ENCODE measurements around the gene PICALM.

The PICALM gene

GRCh38 chr11:85947431-85948272 lies 121.2 kb downstream of the PICALM start:
- peaks cover 5% of the 10 kb centered on the region for H3K9me3 ChIP-seq (ENCODE audit: control insufficient read depth, low read length)
- DNase-seq = no peak
- no peak overlapping the region for H3K4me3 ChIP-seq (ENCODE audit: insufficient read depth, low read depth, low read length, poor library complexity, severe bottlenecking)
- H3K36me3 ChIP-seq (ENCODE audit: control insufficient read depth, insufficient read depth, low read length) = no peaks in the 10 kb centered on the region
- no peaks in the 10 kb centered on the region for H3K27me3 ChIP-seq (replicated peaks; ENCODE audit: control insufficient read depth, insufficient read depth, low read length, poor library complexity, severe bottlenecking)
- H3K4me1 ChIP-seq (ENCODE audit: control insufficient read depth, insufficient read depth, low read length, poor library complexity, severe bottlenecking) = no peaks in the 10 kb centered on the region
- no peak overlapping the region for H3K27ac ChIP-seq (ENCODE audit: insufficient read depth, low read length, poor library complexity, severe bottlenecking)

DNA sequence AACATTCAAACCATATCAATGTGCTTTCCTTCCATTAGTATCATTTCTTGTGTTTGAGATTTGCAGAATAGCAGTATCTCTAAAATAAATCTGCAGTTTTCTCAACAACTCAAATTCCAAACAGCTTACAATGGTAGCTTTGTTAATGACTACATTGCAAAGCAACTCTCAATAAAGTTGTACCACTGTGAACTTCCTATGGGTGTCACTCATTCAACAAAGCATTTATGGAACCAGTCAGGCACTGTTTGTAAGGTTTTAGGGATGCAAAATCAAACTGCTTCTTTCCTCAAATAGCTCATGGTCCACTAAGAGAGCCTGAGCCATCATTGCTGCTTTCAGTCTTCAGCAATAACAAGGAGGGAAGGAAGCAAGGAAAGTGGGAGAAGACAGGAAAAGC lies 122.7 kb downstream of the PICALM start:
- Histone ChIP-seq H3K4me3 (ENCODE audit: insufficient read depth, low read depth, low read length, poor library complexity, severe bottlenecking) (no peak overlapping the region), H3K36me3 (ENCODE audit: control insufficient read depth, insufficient read depth, low read length) (no peaks in the 10 kb centered on the region), H3K4me1 (ENCODE audit: control insufficient read depth, insufficient read depth, low read length, poor library complexity, severe bottlenecking) (no peaks in the 10 kb centered on the region), H3K27me3 (replicated peaks; ENCODE audit: control insufficient read depth, insufficient read depth, low read length, poor library complexity, severe bottlenecking) (no peaks in the 10 kb centered on the region), H3K27ac (ENCODE audit: insufficient read depth, low read length, poor library complexity, severe bottlenecking) (no peak overlapping the region), H3K9me3 (ENCODE audit: control insufficient read depth, low read length) (peaks cover 5% of the 10 kb centered on the region)
- DNase-seq = no peak

- no peaks in the 10 kb centered on the region for H3K36me3 ChIP-seq (ENCODE audit: control insufficient read depth, insufficient read depth, low read length)
These were observed 123.1 kb downstream of the PICALM start for GRCh38 chr11:85945788-85946187.

DNA sequence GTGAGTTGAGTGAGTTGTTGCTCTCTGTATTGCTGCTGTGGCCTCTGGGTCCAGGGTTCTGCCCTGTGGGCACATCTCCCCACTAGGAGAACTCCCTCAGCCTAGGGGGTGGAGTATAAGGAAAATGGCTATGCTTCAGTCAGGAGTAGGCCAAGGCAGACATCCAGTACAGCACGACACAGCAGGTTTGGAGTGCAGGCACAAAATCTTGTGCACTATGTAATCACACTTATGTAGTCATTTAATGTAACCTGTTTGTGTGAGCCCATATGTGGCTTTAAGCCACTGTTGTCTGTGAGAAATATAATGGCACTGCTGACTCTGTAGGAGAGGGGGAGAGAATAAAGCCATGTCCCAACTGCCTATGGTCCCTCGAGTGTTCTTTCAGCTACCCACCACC lies 123.6 kb downstream of the PICALM start:
- H3K27me3 ChIP-seq (replicated peaks; ENCODE audit: control insufficient read depth, insufficient read depth, low read length, poor library complexity, severe bottlenecking) = no peaks in the 10 kb centered on the region
- H3K4me1 ChIP-seq (ENCODE audit: control insufficient read depth, insufficient read depth, low read length, poor library complexity, severe bottlenecking) = no peaks in the 10 kb centered on the region
- peaks cover 5% of the 10 kb centered on the region for H3K9me3 ChIP-seq (ENCODE audit: control insufficient read depth, low read length)
- DNase-seq = no peak
- no peak overlapping the region for H3K27ac ChIP-seq (ENCODE audit: insufficient read depth, low read length, poor library complexity, severe bottlenecking)
- H3K4me3 ChIP-seq (ENCODE audit: insufficient read depth, low read depth, low read length, poor library complexity, severe bottlenecking) = no peak overlapping the region
- no peaks in the 10 kb centered on the region for H3K36me3 ChIP-seq (ENCODE audit: control insufficient read depth, insufficient read depth, low read length)

More at GRCh38 chr11:85945788-85946187, 123.1 kb downstream of the PICALM start:
- Histone ChIP-seq H3K9me3 (ENCODE audit: control insufficient read depth, low read length) (peaks cover 5% of the 10 kb centered on the region), H3K4me1 (ENCODE audit: control insufficient read depth, insufficient read depth, low read length, poor library complexity, severe bottlenecking) (no peaks in the 10 kb centered on the region), H3K27ac (ENCODE audit: insufficient read depth, low read length, poor library complexity, severe bottlenecking) (no peak overlapping the region), H3K4me3 (ENCODE audit: insufficient read depth, low read depth, low read length, poor library complexity, severe bottlenecking) (no peak overlapping the region), H3K27me3 (replicated peaks; ENCODE audit: control insufficient read depth, insufficient read depth, low read length, poor library complexity, severe bottlenecking) (no peaks in the 10 kb centered on the region)
- no peak for DNase-seq

DNA sequence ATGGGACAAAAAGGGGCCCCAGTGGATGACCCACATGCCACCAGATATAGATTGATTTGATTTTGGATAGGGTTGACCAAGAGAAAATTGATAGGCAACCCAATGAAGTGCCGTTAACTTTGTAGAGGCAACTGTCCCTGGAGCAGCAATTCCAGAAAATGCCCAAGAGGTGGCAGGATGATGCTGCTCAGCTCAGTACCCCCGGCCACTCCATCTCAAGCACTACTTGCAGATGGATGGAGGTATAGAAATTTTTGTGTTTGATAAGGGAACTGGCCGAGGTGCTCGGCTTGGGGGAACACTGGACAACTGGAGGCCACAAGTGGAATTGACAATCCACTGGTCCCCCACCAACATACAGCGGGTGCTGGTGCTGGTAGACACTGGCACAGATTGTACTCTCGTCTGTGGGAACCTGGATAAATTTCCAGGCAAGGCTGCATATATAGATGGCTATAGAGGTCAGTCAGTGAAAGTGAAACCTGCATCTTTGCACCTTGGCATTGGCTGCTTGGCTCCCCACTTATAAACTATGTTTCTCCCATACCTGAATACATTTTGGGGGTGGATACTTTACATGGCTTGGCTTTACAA lies 127.4 kb downstream of the PICALM start:
- Histone ChIP-seq H3K9me3 (ENCODE audit: control insufficient read depth, low read length) (peaks cover 5% of the 10 kb centered on the region), H3K27me3 (replicated peaks; ENCODE audit: control insufficient read depth, insufficient read depth, low read length, poor library complexity, severe bottlenecking) (no peaks in the 10 kb centered on the region), H3K4me1 (ENCODE audit: control insufficient read depth, insufficient read depth, low read length, poor library complexity, severe bottlenecking) (no peaks in the 10 kb centered on the region), H3K27ac (ENCODE audit: insufficient read depth, low read length, poor library complexity, severe bottlenecking) (no peak overlapping the region), H3K4me3 (ENCODE audit: insufficient read depth, low read depth, low read length, poor library complexity, severe bottlenecking) (no peak overlapping the region), H3K36me3 (ENCODE audit: control insufficient read depth, insufficient read depth, low read length) (no peaks in the 10 kb centered on the region)
- no peak for DNase-seq

GRCh38 chr11:85939099-85940015 lies 129.5 kb downstream of the PICALM start:
- no peaks in the 10 kb centered on the region for H3K27me3 ChIP-seq (replicated peaks; ENCODE audit: control insufficient read depth, insufficient read depth, low read length, poor library complexity, severe bottlenecking)
- no peaks in the 10 kb centered on the region for H3K4me1 ChIP-seq (ENCODE audit: control insufficient read depth, insufficient read depth, low read length, poor library complexity, severe bottlenecking)
- H3K27ac ChIP-seq (ENCODE audit: insufficient read depth, low read length, poor library complexity, severe bottlenecking) = no peak overlapping the region
- no peak overlapping the region for H3K4me3 ChIP-seq (ENCODE audit: insufficient read depth, low read depth, low read length, poor library complexity, severe bottlenecking)
- no peak for DNase-seq
- H3K36me3 ChIP-seq (ENCODE audit: control insufficient read depth, insufficient read depth, low read length) = no peaks in the 10 kb centered on the region
- no peaks in the 10 kb centered on the region for H3K9me3 ChIP-seq (ENCODE audit: control insufficient read depth, low read length)

DNA sequence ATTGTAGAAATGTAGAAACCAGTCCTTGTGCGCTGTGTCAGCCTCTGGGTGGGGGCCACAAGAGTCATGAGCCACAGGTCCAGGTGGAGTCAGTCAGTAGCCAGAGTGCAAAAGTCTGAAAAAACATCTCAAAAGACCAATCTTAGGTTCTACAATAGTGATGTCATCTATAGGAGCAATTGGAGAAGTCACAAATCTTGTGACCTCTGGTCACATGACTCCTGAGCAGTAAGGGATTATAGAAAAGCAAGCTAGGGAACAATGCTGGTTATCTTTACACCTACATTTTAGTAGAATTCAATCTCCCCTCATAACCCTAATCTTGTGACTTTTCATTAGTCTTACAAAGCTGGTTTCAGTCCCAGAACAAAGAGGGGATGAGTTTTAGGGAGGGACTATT lies 131.0 kb downstream of the PICALM start:
- Histone ChIP-seq H3K27me3 (replicated peaks; ENCODE audit: control insufficient read depth, insufficient read depth, low read length, poor library complexity, severe bottlenecking) (no peaks in the 10 kb centered on the region), H3K9me3 (ENCODE audit: control insufficient read depth, low read length) (no peaks in the 10 kb centered on the region), H3K27ac (ENCODE audit: insufficient read depth, low read length, poor library complexity, severe bottlenecking) (no peak overlapping the region), H3K36me3 (ENCODE audit: control insufficient read depth, insufficient read depth, low read length) (no peaks in the 10 kb centered on the region), H3K4me1 (ENCODE audit: control insufficient read depth, insufficient read depth, low read length, poor library complexity, severe bottlenecking) (no peaks in the 10 kb centered on the region), H3K4me3 (ENCODE audit: insufficient read depth, low read depth, low read length, poor library complexity, severe bottlenecking) (no peak overlapping the region)
- DNase-seq = no peak

DNA sequence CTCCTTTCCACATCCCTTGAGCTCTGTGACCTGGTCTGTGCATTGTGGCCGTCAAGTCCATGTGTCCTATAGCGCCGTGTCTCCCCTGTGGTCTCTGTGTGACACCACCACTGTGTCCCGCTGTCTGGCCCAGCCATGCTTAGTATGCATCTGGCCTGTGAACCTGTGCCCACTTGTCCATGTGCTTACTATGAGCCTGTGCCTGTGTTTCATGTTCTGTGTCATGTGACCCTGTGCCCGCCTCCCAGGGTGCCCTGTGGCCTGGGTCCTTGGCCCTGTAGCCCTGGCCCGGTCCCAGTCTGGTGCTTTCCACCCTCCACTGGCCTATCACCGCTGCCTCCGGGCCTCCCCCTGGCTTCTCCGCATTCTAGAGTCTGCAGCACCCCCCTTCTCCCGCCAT lies 133.1 kb downstream of the PICALM start:
- H3K27ac ChIP-seq (ENCODE audit: insufficient read depth, low read length, poor library complexity, severe bottlenecking) = no peak overlapping the region

DNA sequence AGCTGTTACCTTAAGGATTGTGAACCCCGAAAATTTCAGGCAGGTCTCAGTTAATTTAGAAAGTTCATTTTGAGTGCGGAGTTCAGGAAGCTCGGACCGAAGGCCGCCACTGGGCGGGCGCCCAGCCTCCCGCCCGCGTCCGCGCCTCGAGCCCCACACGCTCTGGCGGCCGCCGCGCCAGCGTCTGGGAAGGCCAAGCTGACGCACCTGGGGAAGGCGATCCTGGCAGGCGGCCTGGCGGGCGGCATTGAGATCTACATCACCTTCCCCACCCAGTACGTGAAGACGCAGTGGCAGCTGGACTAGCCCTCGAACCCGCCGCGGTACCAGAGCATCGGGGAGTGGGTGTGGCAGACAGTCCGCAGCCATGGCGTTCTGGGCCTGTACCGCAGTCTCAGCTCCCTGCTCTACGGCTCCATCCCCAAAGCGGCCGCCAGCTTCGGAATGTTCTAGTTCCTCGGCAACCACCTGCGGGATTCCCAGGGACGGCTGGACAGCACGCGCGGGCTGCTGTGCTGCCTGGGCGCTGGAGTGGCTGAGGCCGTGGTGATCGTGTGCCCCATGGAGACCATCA lies 134.2 kb downstream of the PICALM start:
- Histone ChIP-seq H3K27ac (ENCODE audit: insufficient read depth, low read length, poor library complexity, severe bottlenecking) (no peak overlapping the region), H3K4me3 (ENCODE audit: insufficient read depth, low read depth, low read length, poor library complexity, severe bottlenecking) (no peak overlapping the region)

More for the DNA sequence above, 133.1 kb downstream of the PICALM start:
- Histone ChIP-seq H3K36me3 (ENCODE audit: control insufficient read depth, insufficient read depth, low read length) (no peaks in the 10 kb centered on the region), H3K27me3 (replicated peaks; ENCODE audit: control insufficient read depth, insufficient read depth, low read length, poor library complexity, severe bottlenecking) (no peaks in the 10 kb centered on the region), H3K9me3 (ENCODE audit: control insufficient read depth, low read length) (no peaks in the 10 kb centered on the region), H3K4me3 (ENCODE audit: insufficient read depth, low read depth, low read length, poor library complexity, severe bottlenecking) (no peak overlapping the region), H3K4me1 (ENCODE audit: control insufficient read depth, insufficient read depth, low read length, poor library complexity, severe bottlenecking) (no peaks in the 10 kb centered on the region)
- no peak for DNase-seq

More for the DNA sequence above, 134.2 kb downstream of the PICALM start:
- H3K4me1 ChIP-seq (ENCODE audit: control insufficient read depth, insufficient read depth, low read length, poor library complexity, severe bottlenecking) = no peaks in the 10 kb centered on the region
- H3K36me3 ChIP-seq (ENCODE audit: control insufficient read depth, insufficient read depth, low read length) = no peaks in the 10 kb centered on the region
- H3K27me3 ChIP-seq (replicated peaks; ENCODE audit: control insufficient read depth, insufficient read depth, low read length, poor library complexity, severe bottlenecking) = no peaks in the 10 kb centered on the region
- H3K9me3 ChIP-seq (ENCODE audit: control insufficient read depth, low read length) = no peaks in the 10 kb centered on the region
- DNase-seq = no peak
